Liver (tissue), 3 donors: ENCODE results near the gene ACSL1.

Experiments
- ATF3 ChIP-seq: IDR thresholded peaks from 2 replicates; pipeline ENCODE4 v1.6.1; 2016; ENCODE audit warnings: antibody characterized with exemption
- CTCF ChIP-seq: fragments of 150-350 bp; IDR thresholded peaks from 2 replicates; pipeline ENCODE4 v1.5.1; 2017; ENCODE audit warnings: improper control_type of control experiment, low read depth, low read length; ENCODE audit not compliant: missing input control
- GABPA ChIP-seq, 2 donors: IDR thresholded peaks in 1 of 2; conservative IDR thresholded peaks in 1 of 2; 2 replicates each; pipeline ENCODE4 v1.6.1; 2016; ENCODE audit warnings: antibody characterized with exemption in 2 of 2, mild to moderate bottlenecking in 1 of 2, moderate library complexity in 1 of 2
- HNF4G ChIP-seq: IDR thresholded peaks from 2 replicates; pipeline ENCODE4 v1.6.1; 2016; ENCODE audit warnings: antibody characterized with exemption
- JUND ChIP-seq, 2 donors: IDR thresholded peaks; 2 replicates each; pipeline ENCODE4 v1.6.1; 2016; ENCODE audit warnings: antibody characterized with exemption in 2 of 2
- MAX ChIP-seq: IDR thresholded peaks from 2 replicates; pipeline ENCODE4 v1.6.1; 2016; ENCODE audit warnings: antibody characterized with exemption
- RAD21 ChIP-seq, 2 donors: IDR thresholded peaks; 2 replicates each; pipeline ENCODE4 v1.6.1; 2016; ENCODE audit warnings: antibody characterized with exemption in 2 of 2, mild to moderate bottlenecking in 2 of 2
- REST ChIP-seq: IDR thresholded peaks from 2 replicates; pipeline ENCODE4 v1.6.1; 2016; ENCODE audit warnings: antibody characterized with exemption, mild to moderate bottlenecking
- RXRA ChIP-seq, 2 donors: IDR thresholded peaks; 2 replicates each; pipeline ENCODE4 v1.6.1; 2017 to 2018; ENCODE audit warnings: antibody characterized with exemption in 2 of 2, mild to moderate bottlenecking in 1 of 2
- TAF1 ChIP-seq: conservative IDR thresholded peaks from 2 replicates; pipeline ENCODE4 v1.6.1; 2016; ENCODE audit warnings: antibody characterized with exemption, mild to moderate bottlenecking
- YY1 ChIP-seq: IDR thresholded peaks from 2 replicates; pipeline ENCODE4 v1.6.1; 2016; ENCODE audit warnings: antibody characterized with exemption, mild to moderate bottlenecking
- donor health status: healthy.
- donor health status: healthy.

- TF ChIP-seq GABPA (IDR thresholded peaks at IDR 0.05 in 1 of 2, conservative IDR thresholded peaks at IDR 0.05 in 1 of 2): no peak
- TF ChIP-seq YY1: no peak
- no peak for TF ChIP-seq CTCF
- no peak for TF ChIP-seq TAF1
- no peak for TF ChIP-seq REST
- TF ChIP-seq RAD21 (IDR thresholded peaks at IDR 0.05): no peak
- no peak for TF ChIP-seq ATF3
- TF ChIP-seq JUND (IDR thresholded peaks at IDR 0.05): no peak
- no peak for TF ChIP-seq MAX
- no peak for TF ChIP-seq RXRA (IDR thresholded peaks at IDR 0.05)
- TF ChIP-seq HNF4G: no peak
Measured at GRCh38 chr4:184851886-184852285, 26.1 kb upstream of the ACSL1 start.
